SK-N-MC (cell line): ENCODE results near the gene PCDH15.

ENCODE experiments used
- EZH2 ChIP-seq: fragments of 200-600 bp; sonication (generic); IDR thresholded peaks from one replicate; pipeline ENCODE4 v1.6.1; 2017; ENCODE audit warnings: antibody characterized with exemption
- FOXP2 ChIP-seq: optimal IDR thresholded peaks from 2 replicates; pipeline ENCODE3; 2011; ENCODE audit warnings: mild to moderate bottlenecking, moderate library complexity; ENCODE audit not compliant: insufficient read depth; ENCODE audit errors: extremely low read length, control extremely low read depth
- POLR2AphosphoS5 ChIP-seq: IDR thresholded peaks from 2 replicates; pipeline ENCODE4 v1.6.1; 2012; ENCODE audit warnings: mild to moderate bottlenecking, low read depth, low read length, borderline replicate concordance

- TF ChIP-seq EZH2 (no peak), POLR2AphosphoS5 (no peak), FOXP2 (no peak)
These were observed 109.7 kb downstream of the PCDH15 start for GRCh38 chr10:54691331-54691730.
